GM21447 (cell line): Measurements from ENCODE around the gene CNDP1.

ENCODE experiments used
- ATAC-seq: cut with Tn5 transposase; IDR thresholded peaks from one replicate; pipeline ENCODE4 v1.9.1; 2021; ENCODE audit not compliant: unreplicated experiment

The CNDP1 gene

DNA sequence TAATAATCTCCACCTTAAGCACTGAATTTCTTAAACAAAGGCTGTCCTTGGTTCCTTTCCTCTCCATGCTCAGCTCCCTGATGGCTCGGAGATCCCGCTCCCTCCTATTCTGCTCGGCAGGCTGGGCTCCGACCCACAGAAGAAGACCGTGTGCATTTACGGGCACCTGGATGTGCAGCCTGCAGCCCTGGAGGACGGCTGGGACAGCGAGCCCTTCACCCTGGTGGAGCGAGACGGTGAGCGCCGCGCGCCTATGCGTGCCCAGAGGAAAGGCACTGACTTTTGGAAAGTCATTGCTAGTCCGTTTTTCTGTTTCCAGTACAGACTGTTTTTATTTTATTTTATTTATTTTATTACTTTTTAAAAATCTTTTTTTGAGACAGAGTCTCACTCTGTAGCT is 28.5 kb upstream of the CNDP1 start:
- ATAC-seq = no peak

DNA sequence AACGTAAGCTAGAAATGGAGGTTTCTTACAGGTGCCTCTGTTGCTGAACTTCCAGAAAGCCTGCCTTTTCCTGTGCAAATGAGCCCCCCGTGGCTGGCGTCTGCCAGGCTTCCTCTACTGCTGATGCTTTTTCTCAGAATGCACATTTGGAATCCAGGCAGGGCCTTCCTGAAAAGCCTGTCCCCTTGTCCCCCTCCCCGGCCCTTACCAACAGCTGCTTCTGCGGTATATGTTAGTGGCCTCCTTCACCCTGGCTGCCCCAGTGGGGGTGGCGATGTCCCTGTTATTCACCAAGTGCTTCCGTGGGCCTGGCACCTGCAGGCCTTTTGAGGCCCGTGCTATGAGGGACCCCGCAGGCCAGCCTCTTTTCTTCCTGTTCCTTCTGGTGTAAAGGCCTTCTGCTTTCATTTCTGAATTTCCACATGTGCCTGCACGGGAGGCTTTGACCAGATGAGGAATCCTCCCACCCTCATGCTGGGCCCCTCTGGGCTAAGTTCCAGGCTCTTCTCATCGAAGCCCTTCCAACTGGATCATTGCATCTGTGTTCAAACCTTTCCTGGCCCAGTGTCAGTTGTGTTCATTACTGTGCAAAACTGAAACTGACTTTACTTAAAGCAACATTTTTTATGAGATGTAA is 27.7 kb upstream of the CNDP1 start:
- ATAC-seq = no peak

DNA sequence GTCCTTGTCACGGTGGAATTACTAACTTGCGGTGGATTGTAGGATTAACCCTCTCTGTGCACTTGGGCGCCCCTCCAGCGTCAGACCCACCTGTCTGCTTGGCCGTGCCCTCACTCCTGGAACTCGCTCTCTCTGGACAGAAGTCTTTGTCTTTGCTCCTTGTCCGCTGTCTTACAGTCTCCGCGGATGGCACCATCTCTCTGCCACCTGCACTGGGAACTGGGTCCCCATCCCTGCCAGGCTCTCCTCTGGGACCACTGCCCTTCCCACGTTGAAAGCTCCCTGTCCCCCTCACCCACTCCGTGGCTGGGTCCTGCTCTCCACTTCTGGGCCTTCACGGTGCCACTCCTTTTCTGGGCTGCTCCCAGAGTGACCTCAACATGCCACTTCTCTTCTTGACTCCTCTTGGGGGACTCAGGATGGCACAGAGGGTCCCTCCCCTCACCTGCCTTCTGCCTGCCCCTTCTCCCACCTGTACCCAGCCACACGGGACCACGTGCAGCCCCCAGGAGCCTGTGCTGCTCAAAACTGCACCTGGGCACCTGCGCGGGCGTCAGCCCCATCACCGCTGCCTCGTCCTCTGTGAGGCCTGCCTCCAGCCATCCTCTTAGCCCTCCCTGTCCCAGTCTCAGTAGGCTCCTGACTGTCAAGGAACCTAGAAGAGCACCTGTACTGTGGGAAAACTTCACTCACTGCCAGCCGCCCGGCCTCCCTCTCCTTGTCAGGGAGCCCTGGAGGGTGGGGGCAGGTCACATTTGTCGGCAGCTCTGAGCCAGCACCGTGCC is 27.0 kb upstream of the CNDP1 start:
- ATAC-seq = no peak

DNA sequence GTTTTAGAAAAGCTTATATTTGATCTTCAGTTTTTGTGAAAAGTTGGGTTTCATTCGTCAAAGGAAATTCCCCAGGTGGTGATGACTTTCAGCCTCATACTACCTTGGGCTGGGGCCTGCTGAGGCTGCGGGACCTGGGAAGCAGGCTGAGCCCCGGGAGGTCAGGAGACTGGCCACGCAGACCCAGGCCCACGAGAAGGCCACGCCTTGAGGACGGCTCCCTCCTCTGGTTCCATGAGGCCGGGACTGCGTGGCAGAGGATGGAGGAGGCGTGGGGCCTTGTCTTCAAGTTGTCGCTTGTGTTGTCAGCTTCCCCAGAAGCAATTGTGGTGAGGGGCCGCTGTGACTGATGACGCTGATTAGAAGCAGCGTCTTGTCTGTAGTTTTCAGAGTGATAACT is 26.4 kb upstream of the CNDP1 start:
- no peak for ATAC-seq

DNA sequence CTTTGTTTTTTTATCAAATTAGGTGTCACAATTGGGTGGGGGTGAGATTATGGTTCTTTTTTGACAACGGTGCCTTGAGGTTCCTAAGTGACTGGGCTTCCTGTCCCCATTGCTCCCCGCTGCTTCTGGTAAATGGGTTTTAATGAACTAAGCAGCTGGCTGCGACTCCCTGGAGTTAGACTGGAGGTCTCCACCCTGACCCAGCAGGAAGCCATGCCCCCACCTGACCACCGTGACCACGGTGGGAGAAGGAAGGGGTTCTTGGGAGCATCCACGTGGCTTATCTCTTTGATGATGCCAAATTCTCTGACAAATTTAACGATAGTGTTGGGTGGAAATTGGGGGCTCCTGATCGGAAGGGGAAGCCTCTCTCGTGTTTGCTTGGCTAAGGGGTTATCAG is 25.9 kb upstream of the CNDP1 start:
- no peak for ATAC-seq

DNA sequence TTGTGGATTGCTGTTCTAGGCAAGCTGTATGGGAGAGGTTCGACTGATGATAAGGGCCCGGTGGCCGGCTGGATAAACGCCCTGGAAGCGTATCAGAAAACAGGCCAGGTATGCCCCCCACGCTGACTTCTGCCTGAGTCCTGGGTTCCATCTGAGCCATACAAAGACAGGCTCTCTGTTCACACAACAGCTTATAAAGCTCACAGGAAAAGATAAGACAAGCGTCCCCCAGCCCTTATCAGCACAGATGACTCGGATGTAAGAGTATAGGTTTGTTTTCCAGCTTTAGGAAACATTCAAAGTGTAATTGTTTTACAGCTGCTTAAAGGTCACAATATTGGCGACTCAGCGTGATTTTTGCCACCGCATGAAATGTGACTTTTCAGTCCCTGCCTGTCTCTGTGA is 25.5 kb upstream of the CNDP1 start:
- ATAC-seq = no peak

DNA sequence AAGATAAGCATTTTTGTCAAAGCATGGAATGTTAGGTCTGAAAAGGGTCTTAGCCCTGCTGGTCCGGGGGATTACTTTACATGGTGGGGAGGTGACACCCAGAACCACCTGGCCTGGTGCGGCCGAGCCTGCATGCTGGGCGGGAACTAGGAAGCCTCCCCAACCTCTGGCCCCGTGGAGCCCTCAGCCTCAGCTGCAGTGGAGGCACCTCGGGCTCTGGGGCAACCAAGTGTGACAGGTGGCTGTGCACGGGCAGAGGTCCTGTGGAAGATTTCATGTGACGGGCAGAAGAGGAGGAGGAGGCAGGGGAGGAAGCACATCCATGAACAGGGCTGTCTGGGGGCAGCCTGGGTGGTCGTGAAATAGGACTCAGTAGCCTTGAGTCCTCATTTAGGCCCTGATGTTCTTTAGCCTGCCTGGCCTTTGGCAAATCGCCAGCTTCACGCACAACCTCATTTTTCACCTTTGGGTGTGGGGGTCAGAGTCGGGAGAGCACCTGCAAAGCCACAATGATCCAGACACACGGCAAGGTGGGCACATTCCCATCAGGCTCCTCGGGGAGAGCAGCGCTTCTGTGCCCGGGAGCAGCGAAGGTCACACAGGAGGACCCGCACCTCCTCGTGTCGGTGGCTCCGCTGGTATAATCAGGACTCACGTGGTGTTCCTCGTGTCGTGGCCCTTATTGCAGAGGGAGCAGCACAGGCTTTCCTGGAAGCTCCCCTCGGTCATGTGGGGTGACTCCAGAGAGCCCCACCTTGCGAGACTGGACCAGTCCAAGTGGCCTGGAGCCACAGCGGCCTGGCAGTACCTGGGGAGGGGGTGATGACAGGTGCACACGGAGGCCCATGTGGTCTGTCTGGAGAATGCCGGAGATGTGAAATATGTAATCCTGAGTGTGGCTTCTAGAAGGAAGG is 24.2 kb upstream of the CNDP1 start:
- ATAC-seq = no peak

DNA sequence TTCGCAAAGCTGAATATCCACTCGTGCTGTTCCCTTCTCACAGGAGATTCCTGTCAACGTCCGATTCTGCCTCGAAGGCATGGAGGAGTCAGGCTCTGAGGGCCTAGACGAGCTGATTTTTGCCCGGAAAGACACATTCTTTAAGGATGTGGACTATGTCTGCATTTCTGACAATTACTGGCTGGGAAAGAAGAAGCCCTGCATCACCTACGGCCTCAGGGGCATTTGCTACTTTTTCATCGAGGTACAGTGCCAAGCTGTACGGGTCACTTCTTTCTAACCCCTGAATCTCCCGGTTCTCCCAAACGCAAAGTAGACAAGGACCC is 23.6 kb upstream of the CNDP1 start:
- no peak for ATAC-seq

DNA sequence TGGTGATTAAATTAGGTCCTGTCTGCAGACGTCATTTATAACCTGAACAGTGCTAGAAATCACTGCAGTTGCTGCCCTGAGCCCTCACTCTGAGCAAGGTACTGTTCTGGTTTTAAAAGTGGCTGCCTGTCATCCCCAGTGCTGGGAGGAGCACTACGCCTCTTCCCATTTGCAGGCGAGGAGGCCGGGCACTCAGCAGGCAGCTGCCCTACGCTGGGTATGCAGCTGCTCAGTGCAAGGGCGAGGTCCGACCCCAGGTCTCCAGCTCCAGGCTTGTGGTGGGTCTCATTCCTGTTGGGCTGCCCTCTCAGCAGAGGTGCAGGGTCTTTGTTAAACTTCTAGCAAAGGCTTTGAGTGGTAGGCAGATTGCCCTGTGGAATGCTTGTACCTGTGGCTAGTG is 22.5 kb upstream of the CNDP1 start:
- no peak for ATAC-seq

DNA sequence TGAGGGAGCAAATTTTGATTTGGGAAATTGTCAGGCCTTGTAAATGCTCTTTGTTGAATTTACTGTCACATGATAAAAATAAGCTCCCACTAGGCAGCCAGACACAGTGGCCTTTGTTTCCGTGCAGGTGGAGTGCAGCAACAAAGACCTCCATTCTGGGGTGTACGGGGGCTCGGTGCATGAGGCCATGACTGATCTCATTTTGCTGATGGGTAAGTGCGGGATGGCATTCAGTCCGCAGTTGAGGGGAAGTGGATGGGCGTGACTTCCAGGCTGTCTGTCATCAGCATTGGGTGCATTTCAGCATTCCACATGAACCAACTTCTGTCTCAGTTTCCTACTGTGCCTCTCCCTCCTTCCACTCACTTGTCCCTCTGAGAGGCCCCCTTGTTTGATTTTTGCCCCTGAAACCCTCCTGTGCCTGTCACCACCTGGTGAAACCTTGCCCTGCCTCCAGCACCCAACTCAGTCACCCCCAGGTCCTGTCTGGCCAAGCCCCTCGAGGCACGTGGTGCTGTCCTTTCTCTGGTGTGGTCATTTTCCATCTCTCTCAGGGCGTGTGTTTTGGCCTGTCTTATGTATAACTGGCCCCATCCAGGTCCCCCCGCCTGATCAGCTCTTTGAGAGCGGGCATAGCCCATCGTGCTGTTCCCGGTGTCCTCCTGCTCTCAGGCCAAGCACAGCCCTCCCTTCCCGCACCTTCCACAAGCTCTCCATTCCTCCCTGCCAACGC is 21.8 kb upstream of the CNDP1 start:
- ATAC-seq = no peak

DNA sequence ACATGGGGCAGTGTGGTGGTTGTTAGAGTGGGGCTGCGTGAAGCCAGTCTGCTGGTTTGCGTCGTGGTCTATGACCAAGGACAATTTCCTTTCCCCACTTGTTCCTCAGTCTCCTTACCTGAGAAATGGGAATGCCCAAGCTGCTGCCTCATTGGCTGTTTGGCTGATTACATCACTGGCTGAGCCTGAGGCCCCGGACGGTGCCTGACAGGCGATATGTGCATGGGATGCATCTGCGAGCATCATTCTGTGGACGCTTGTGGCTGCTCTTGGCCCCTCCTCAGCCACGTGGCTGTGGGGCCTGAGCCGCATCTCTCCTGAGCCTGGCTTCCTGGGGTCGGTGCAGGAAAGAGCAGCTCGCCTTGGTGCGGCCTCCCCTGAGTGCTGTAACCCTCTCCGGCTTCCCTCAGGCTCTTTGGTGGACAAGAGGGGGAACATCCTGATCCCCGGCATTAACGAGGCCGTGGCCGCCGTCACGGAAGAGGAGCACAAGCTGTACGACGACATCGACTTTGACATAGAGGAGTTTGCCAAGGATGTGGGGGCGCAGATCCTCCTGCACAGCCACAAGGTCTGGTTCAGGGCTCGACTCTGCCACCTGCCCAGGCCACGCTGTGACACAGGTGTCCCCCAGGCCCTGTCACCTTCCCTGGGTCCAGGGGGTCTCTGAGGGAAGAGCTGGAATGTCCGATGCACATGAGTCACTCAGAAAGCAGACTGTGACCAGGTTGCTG is 21.0 kb upstream of the CNDP1 start:
- no peak for ATAC-seq

DNA sequence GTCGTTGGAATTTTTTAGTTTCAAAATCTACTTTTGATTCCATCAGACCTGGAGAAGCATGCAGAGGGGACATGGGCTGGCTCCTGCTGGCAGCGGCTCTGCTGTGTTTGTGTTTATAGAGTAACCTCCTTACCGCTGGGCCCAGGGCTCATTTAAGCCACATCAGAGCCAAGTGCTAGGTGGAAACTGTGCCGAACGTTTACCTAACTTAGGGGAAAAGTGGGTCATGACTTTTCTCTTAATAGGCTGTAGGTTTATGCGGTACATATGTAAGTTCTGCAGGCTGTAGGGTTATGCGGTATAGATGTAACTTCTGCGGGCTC is 20.5 kb upstream of the CNDP1 start:
- no peak for ATAC-seq

DNA sequence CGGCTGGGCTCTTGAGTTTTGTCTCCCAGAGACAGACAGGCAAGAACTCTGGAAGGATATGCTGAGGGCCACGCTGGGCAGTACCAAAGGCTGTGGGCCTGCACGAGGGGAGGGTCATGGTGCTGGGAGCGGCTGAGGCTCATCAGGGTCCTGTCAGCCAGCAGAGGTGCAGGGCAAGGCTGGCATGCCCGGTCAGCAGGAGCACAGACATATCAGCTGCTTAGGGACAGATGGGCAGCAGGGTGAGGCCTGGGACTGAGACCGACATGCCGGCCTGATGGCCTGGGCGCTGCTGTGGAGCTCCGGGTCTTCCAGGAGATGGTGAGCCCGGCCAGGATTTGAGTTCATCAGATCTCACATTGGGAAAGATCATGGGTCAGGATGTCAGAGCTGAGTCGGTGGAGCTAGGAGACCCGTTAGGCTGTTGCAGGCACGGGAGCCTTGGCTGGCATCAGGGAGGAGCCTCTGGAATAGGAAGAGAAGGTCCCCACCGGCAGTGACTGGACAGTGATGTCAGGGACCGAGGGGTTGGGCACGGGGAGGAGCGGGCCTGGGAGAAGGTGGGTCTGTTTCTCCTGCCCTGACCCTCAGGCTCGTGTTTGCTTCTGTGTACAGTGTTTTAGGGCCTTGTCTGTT is 19.3 kb upstream of the CNDP1 start:
- ATAC-seq = no peak

DNA sequence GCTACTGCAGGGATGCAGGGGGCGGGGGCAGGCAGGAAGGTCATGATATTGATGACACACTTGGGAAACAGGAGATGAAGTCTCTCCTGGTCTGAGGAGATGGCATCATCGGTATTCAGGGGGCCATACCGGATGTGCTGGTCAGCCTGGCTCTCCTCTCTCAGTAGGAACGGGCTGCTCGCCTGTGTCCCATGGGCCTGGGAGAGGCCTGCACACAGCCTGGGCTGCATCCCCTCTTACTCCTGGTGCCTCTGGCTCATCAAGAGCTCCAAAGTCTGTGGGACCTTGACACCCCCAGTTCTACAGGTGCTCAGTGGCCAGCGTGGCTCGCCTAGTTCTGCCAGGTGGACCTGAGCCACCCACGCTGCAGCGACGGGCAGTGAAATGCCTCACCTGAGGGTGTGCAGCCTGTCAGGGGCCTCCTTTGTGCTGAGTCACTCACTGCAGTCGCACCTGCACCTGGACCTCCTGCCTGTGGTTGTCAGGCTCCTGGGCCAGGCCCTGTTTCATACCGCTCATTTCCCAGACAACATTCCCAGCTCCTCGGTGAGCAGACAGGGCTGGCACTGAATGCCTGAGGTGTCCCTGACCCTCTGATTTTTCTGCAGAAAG is 18.6 kb upstream of the CNDP1 start:
- no peak for ATAC-seq

DNA sequence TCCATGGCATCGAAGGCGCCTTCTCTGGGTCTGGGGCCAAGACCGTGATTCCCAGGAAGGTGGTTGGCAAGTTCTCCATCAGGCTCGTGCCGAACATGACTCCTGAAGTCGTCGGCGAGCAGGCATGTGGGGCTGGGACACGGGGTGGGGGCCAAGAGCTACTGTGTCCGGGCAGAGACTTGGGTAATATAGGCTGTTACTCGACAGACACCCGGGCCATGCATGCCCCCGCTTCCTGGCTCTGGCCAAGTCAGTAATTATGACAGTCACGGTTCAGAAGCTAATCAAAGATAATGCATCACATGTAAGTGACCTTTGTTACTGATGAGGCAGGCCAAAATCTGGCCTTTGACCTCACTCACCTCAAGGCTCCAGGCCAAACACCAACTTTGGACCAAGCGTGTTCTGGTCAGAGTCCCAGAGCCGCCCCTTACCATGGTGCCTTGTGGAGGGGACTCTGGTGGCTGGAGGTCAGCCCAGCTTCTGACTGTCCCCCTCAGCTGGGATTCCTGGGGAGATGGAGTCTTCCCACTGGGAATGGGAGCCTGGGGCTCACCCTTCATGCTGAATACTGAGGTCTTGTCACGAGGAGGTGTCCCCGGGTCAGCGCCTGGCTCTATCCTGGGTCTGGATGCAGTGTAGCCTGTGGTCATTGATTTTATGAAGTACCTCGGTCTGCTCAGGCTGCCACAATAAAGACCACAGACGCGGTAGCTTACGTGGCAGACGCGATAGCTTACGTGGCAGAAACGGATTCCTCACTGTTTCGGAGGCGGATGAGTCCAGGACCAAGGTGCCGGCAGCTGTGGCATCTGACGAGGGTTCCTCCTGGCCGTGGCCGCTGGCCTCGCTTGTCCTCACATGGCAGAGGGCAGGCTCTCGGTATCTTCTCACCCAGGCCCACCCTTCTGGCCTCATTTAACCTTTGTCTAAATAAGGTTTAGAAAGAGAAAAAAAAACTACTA is 17.7 kb upstream of the CNDP1 start:
- ATAC-seq = no peak

DNA sequence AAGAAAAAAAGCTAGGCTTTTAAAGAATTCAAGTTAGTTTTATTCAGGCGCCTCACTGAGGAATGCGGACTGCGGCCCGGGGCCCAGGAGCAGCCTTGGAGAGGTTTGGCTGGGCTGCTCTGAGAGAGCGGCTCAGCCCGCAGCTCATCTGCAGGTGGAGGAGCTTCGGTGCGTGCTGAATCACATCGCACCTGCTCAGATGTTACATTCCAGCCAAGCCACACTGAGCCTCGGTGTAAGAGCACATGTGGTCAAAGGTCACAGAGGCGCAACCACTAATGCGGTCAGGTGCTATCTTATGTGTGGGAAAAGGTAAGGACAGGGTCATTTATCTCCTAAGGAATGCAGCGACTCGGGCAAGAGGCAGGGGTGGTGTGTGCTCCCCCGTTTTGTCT is 17.1 kb upstream of the CNDP1 start:
- ATAC-seq = no peak

DNA sequence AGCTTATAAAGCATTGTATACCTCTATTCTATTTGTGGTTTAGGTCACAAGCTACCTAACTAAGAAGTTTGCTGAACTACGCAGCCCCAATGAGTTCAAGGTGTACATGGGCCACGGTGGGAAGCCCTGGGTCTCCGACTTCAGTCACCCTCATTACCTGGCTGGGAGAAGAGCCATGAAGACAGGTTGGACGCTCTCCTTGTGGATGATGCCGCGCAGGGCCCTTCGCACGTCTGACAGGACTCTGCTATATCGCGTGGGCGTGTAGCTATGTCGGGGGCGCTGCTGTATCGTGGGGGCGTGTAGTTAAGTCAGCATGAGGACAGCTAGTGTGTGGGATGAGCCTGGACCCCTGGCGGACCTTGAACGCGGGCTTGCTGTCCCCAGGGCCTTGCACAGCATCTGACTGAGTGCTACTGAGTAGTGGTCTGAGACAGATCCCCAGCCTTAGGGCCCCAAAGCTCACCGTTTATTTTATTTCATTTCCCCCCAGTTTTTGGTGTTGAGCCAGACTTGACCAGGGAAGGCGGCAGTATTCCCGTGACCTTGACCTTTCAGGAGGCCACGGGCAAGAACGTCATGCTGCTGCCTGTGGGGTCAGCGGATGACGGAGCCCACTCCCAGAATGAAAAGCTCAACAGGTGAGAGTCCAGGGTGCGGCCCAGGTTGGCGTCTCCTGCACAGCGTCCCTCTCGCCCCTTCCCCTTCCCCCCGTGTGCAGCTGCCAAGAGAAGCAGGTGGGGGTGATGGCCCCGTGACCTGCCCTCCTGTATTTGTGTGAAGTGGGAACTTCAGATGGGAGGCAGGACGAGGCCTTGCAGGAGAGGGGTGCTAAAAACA is 15.6 kb upstream of the CNDP1 start:
- ATAC-seq = no peak
